ENCODE results near the gene SERPINA12.

DNA sequence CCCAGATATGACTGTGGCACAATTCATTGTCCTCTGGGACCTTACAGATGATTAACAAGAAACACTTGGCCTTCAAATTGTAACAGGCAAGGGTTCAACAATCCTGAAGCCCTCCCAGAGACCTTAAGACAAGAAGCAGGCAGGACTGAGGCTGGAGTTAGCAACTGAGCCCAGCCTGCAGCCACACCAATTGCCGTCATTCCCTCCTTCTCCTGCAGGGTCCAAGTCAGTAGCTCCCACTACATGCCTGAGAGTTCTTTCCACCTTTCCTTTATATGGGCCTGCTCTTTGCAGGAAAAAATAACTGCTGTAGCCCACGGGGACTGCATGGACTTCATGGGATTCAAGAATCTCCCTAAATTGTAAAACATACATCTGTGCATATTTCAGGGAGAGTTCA is 49.6 kb upstream of the SERPINA12 start:
- TF ChIP-seq, protein P1, sequence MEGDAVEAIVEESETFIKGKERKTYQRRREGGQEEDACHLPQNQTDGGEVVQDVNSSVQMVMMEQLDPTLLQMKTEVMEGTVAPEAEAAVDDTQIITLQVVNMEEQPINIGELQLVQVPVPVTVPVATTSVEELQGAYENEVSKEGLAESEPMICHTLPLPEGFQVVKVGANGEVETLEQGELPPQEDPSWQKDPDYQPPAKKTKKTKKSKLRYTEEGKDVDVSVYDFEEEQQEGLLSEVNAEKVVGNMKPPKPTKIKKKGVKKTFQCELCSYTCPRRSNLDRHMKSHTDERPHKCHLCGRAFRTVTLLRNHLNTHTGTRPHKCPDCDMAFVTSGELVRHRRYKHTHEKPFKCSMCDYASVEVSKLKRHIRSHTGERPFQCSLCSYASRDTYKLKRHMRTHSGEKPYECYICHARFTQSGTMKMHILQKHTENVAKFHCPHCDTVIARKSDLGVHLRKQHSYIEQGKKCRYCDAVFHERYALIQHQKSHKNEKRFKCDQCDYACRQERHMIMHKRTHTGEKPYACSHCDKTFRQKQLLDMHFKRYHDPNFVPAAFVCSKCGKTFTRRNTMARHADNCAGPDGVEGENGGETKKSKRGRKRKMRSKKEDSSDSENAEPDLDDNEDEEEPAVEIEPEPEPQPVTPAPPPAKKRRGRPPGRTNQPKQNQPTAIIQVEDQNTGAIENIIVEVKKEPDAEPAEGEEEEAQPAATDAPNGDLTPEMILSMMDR (IDR thresholded peaks at IDR 0.05): no peak
- no peak for TF ChIP-seq POLR2A (IDR thresholded peaks at IDR 0.05)
